Body of pancreas (tissue), 4 donors: Measurements from ENCODE around the gene ABCG5. TPM values are rescaled to one million over a fixed set of nuclear protein-coding genes. Genes with fewer than 3 reads are reported as not detected.

Source experiments
- ATAC-seq: fragments of 150-250 bp; one replicate; pipeline ENCODE4 v1.9.1; 2016
- DNase-seq, 4 donors: peaks; one replicate each; pipeline ENCODE4 v3.0.0-alpha.2; 2019
- H3K27ac ChIP-seq, 4 donors: fragments of 200-600 bp; sonication (generic); 1 replicate in 3 of 4; 2 replicates in 1 of 4; pipeline versions ENCODE4 v1.5.1 to v1.6.1; 2016 to 2019; ENCODE audit warnings: mild to moderate bottlenecking in 1 of 4, mixed read lengths in 1 of 4, moderate library complexity in 1 of 4
- H3K27me3 ChIP-seq, 2 donors: fragments of 200-600 bp; sonication (generic); one replicate each; pipeline ENCODE4 v1.6.0; 2016; ENCODE audit warnings: mild to moderate bottlenecking in 1 of 2
- H3K36me3 ChIP-seq, 2 donors: fragments of 200-600 bp; sonication (generic); replicated peaks in 1 of 2; 2 replicates each; pipeline ENCODE4 v1.5.1; 2016; ENCODE audit warnings: low read depth in 2 of 2; ENCODE audit not compliant: insufficient read depth in 1 of 2
- H3K4me1 ChIP-seq: fragments of 200-600 bp; sonication (generic); one replicate; pipeline ENCODE4 v1.6.0; 2016
- H3K4me3 ChIP-seq, 2 donors: fragments of 200-600 bp; sonication (generic); 1 replicate in 1 of 2; 2 replicates in 1 of 2; pipeline ENCODE4 v1.5.1; 2016 to 2019
- H3K9me3 ChIP-seq, 3 donors: fragments of 200-600 bp; sonication (generic); 1 replicate in 2 of 3; 2 replicates in 1 of 3; pipeline ENCODE4 v1.5.1; 2016
- CTCF ChIP-seq, 7 experiments: fragments of 450-650 bp in 4 of 7; fragments of 200-600 bp in 3 of 7; sonication (generic) in 3 of 7; IDR thresholded peaks; one replicate each; pipeline ENCODE4 v1.5.1; 2016 to 2019; ENCODE audit warnings: antibody characterized with exemption in 7 of 7
- POLR2A ChIP-seq, 3 donors: fragments of 450-650 bp; IDR thresholded peaks; one replicate each; pipeline ENCODE4 v1.6.1; 2016; ENCODE audit warnings: antibody characterized with exemption in 3 of 3, mild to moderate bottlenecking in 2 of 3
- WGBS, 2 donors: methylation state at CpG; one replicate each; pipeline ENCODE4 v1.1.5; 2017; 5-methylcytosine and 5-hydroxymethylcytosine counted together
- intact Hi-C: fragments of 100-400 bp; cut with DNase I; formaldehyde crosslinking; loops from one replicate; pipeline ENCODE4 v1.15.1; 2023
- total RNA-seq, 2 donors: library from RNA; depleted of rRNA; stranded (reverse); fragments of >200 nt; gene quantifications; one replicate each; pipeline ENCODE4 v1.1.0, GENCODE V29; 2016

Gene ABCG5
- not detected for total RNA-seq

GRCh38 chr2:43838560-43839267, at the start of gene ABCG5, which contains the start of gene ABCG8:
Gene ABCG5 (minus strand): TSS chr2:43838839. CDS start chr2:43838679, 160 bp downstream.
Gene ABCG8 (plus strand): TSS chr2:43838971. CDS start chr2:43839054, 83 bp downstream.
- WGBS, 2 donors, result 63 to 86% methylated on average over 13 to 20 of the region's 20 CpGs
- H3K4me3 ChIP-seq, result no peak within 1 kb of the TSS
- no peak for DNase-seq
- H3K4me1 ChIP-seq, result no peaks in the 10 kb centered on the region
- intact Hi-C loops, result no loop called here
- no peak for TF ChIP-seq POLR2A (IDR thresholded peaks at IDR 0.05)
- no peak for TF ChIP-seq CTCF (IDR thresholded peaks at IDR 0.05)
- no peaks in the 10 kb centered on the region for H3K36me3 ChIP-seq
- ATAC-seq, result no peak
- H3K27me3 ChIP-seq, result no peaks in the 10 kb centered on the region
- H3K9me3 ChIP-seq, result no peaks in the 10 kb centered on the region
- H3K27ac ChIP-seq, result no peak within 1 kb of the TSS

- H3K4me3 ChIP-seq, result no peak overlapping the region
- peaks cover 32% of the 10 kb centered on the region for H3K4me1 ChIP-seq
- WGBS, 2 donors, result 55 to 67% methylated on average over 7 of the region's 7 CpGs
- H3K27me3 ChIP-seq, result no peaks in the 10 kb centered on the region
- intact Hi-C loops, result no loop called here
- no peak overlapping the region for H3K27ac ChIP-seq
- ATAC-seq (peak; percentile 37), DNase-seq (peak; percentile 67 to 80 (median 73))
- peaks cover 6 to 7% of the 10 kb centered on the region in 2 donors for H3K36me3 ChIP-seq
- no peak for TF ChIP-seq POLR2A (IDR thresholded peaks at IDR 0.05)
- TF ChIP-seq CTCF (IDR thresholded peaks at IDR 0.05), result no peak
- H3K9me3 ChIP-seq, result no peaks in the 10 kb centered on the region
These were observed 48.5 kb upstream of the ABCG5 start for GRCh38 chr2:43887176-43887575.

- Histone ChIP-seq H3K9me3 (no peaks in the 10 kb centered on the region), H3K36me3 (peaks cover 5 to 6% of the 10 kb centered on the region in 2 donors), H3K4me1 (peaks cover 43% of the 10 kb centered on the region), H3K27me3 (no peaks in the 10 kb centered on the region), H3K4me3 (no peak overlapping the region), H3K27ac (peak overlapping the region; percentile 39 to 77 (median 54))
- peak; percentile 34 for ATAC-seq
- TF ChIP-seq CTCF (IDR thresholded peaks at IDR 0.05) (no peak), POLR2A (IDR thresholded peaks at IDR 0.05) (no peak)
- WGBS, 2 donors, result 25 to 34% methylated on average over 7 of the region's 7 CpGs
- DNase-seq, result no peak
- intact Hi-C loops, result no loop called here
These were observed 46.5 kb upstream of the ABCG5 start for GRCh38 chr2:43885132-43885632.

GRCh38 chr2:43884689-43885088, 46.0 kb upstream of the ABCG5 start:
- DNase-seq (no peak), ATAC-seq (peak; percentile 55)
- peaks cover 43% of the 10 kb centered on the region for H3K4me1 ChIP-seq
- WGBS, 2 donors, result 8 to 20% methylated on average over 5 of the region's 5 CpGs
- no peak overlapping the region for H3K4me3 ChIP-seq
- intact Hi-C loops, result no loop called here
- no peak for TF ChIP-seq POLR2A (IDR thresholded peaks at IDR 0.05)
- no peaks in the 10 kb centered on the region for H3K9me3 ChIP-seq
- peaks cover 5% of the 10 kb centered on the region in 2 donors for H3K36me3 ChIP-seq
- H3K27ac ChIP-seq, result peak overlapping the region in 3 of 4 donors; percentile 39 to 77 (median 59)
- no peaks in the 10 kb centered on the region for H3K27me3 ChIP-seq

GRCh38 chr2:43882312-43882711, 43.7 kb upstream of the ABCG5 start:
- no peak for TF ChIP-seq POLR2A (IDR thresholded peaks at IDR 0.05)
- no peak for TF ChIP-seq CTCF (IDR thresholded peaks at IDR 0.05)
- no peak overlapping the region for H3K4me3 ChIP-seq
- peaks cover 49% of the 10 kb centered on the region for H3K4me1 ChIP-seq
- 69 to 70% methylated on average over 4 of the region's 4 CpGs for WGBS, 2 donors
- intact Hi-C loops, result no loop called here
- H3K27me3 ChIP-seq, result no peaks in the 10 kb centered on the region
- H3K36me3 ChIP-seq, result peaks cover 0 to 2% of the 10 kb centered on the region in 2 donors
- no peak for DNase-seq
- peak overlapping the region in 1 of 4 donors; percentile 48 for H3K27ac ChIP-seq
- no peaks in the 10 kb centered on the region for H3K9me3 ChIP-seq
- ATAC-seq, result no peak
